MCF 10A (cell line): Measurements from ENCODE around the gene ZNF148. TPM values are rescaled to one million over a fixed set of nuclear protein-coding genes. Genes with fewer than 3 reads are reported as not detected.

ENCODE experiments used
- BruUV-seq: library from RNA; stranded (reverse); fragments of 400-500 nt; replicated peaks from 2 replicates; lab custom pipeline; 2021; lab: Mats Ljungman, UMichigan
- CTCF ChIA-PET: fragments of 300-600 bp; sonication (Branson Sonifier 250); formaldehyde crosslinking; extraction: SDS; loops from one replicate; lab custom pipeline; 2021; ENCODE audit warnings: antibody characterized with exemption, inconsistent platforms; lab: Yijun Ruan, JAX
- POLR2A ChIA-PET: fragments of 300-600, 350-650 bp; sonication (Branson Sonifier 250); formaldehyde crosslinking; extraction: SDS; loops from one replicate; lab custom pipeline; 2020; ENCODE audit warnings: antibody characterized with exemption, inconsistent platforms; lab: Yijun Ruan, JAX
- DNase-seq: peaks from one replicate; pipeline ENCODE4 v3.0.0-alpha.2; 2018; ENCODE audit not compliant: unreplicated experiment
- H3K27ac Mint-ChIP-seq: one replicate; pipeline ENCODE4 v1.8.0; 2022; ENCODE audit warnings: mild to moderate bottlenecking, low read depth, mixed read lengths; ENCODE audit not compliant: unreplicated experiment
- H3K27me3 Mint-ChIP-seq: one replicate; pipeline ENCODE4 v1.8.0; 2022; ENCODE audit warnings: mixed read lengths; ENCODE audit not compliant: insufficient read depth, unreplicated experiment
- H3K36me3 Mint-ChIP-seq: one replicate; pipeline ENCODE4 v1.8.0; 2022; ENCODE audit warnings: mild to moderate bottlenecking, moderate library complexity, mixed read lengths; ENCODE audit not compliant: insufficient read depth, unreplicated experiment
- H3K4me1 Mint-ChIP-seq: one replicate; pipeline ENCODE4 v1.8.0; 2022; ENCODE audit warnings: mixed read lengths; ENCODE audit not compliant: insufficient read depth, unreplicated experiment
- H3K4me3 Mint-ChIP-seq: one replicate; pipeline ENCODE4 v1.8.0; 2022; ENCODE audit warnings: mild to moderate bottlenecking, moderate library complexity, mixed read lengths; ENCODE audit not compliant: unreplicated experiment
- H3K9me3 Mint-ChIP-seq: one replicate; pipeline ENCODE4 v1.8.0; 2022; ENCODE audit warnings: mixed read lengths; ENCODE audit not compliant: unreplicated experiment
- intact Hi-C: fragments of 100-400 bp; cut with micrococcal nuclease; formaldehyde crosslinking; loops from 2 replicates; pipeline ENCODE4 v1.14.1; 2022
- total RNA-seq: library from RNA; stranded (reverse); gene quantifications from 2 replicates; pipeline ENCODE4 v1.2.3, GENCODE V29; 2022
- TF ChIP-seq, protein P1 (sequence below): fragments of 200-600 bp; IDR thresholded peaks from one replicate; pipeline ENCODE4 v1.8.0; 2022; ENCODE audit warnings: antibody characterized with exemption, mild to moderate bottlenecking; ENCODE audit not compliant: unreplicated experiment

ZNF148 gene
- total RNA-seq, 1 experiment from 2014 or later, result 35.2 TPM

DNA sequence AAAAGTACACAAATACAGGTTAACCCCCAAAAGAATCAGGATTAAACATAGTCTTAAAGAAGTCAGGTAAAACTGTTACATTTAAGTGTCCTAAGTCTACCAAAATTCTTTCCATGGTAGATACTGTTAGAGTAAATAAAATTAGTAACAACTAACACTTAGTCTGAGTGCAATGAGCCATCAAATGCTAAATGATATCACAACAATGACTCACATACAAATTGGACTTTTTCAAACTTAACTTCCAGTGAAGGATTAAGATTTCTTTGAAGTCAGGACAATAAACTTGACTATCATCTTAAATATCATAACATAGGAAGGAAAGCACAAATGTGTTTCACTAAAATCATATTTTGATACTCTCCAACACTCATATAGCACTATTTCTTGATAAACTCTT lies 43.9 kb downstream of the ZNF148 start:
- Mint-ChIP-seq H3K27ac (peak overlapping the region; percentile 8), H3K36me3 (peaks cover 16% of the 10 kb centered on the region), H3K9me3 (peaks cover 6% of the 10 kb centered on the region), H3K27me3 (no peaks in the 10 kb centered on the region), H3K4me3 (no peak overlapping the region), H3K4me1 (peaks cover 13% of the 10 kb centered on the region)
- DNase-seq, result no peak
- POLR2A ChIA-PET, result no interaction called here
- intact Hi-C loops, result no loop called here
- TF ChIP-seq, protein P1, sequence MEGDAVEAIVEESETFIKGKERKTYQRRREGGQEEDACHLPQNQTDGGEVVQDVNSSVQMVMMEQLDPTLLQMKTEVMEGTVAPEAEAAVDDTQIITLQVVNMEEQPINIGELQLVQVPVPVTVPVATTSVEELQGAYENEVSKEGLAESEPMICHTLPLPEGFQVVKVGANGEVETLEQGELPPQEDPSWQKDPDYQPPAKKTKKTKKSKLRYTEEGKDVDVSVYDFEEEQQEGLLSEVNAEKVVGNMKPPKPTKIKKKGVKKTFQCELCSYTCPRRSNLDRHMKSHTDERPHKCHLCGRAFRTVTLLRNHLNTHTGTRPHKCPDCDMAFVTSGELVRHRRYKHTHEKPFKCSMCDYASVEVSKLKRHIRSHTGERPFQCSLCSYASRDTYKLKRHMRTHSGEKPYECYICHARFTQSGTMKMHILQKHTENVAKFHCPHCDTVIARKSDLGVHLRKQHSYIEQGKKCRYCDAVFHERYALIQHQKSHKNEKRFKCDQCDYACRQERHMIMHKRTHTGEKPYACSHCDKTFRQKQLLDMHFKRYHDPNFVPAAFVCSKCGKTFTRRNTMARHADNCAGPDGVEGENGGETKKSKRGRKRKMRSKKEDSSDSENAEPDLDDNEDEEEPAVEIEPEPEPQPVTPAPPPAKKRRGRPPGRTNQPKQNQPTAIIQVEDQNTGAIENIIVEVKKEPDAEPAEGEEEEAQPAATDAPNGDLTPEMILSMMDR, result no peak
- CTCF ChIA-PET, result interaction anchor here (1.2 kb wide), 1 partner anchor 32 kb away, joined by 3 read pairs; no protein-coding TSS in a partner anchor
- BruUV-seq, result no TSS peak

DNA sequence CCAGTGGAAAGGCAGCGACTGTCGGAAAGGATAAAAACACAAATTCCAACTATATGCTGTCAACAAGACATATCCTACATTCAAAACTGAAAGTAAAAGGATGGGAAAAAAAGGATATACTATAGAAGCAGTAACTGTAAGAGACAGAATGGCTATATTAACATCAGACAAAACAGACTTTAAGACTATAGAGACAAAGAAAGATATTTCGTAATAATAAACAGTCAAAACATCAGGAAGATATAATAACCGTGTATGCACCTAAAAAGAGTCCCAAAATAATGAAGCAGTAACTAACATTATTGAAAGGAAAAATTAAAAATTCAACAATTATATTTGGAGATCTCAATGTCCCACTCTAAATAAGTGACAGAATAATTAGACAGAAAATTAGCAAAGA lies 48.2 kb downstream of the ZNF148 start:
- Mint-ChIP-seq H3K9me3 (peaks cover 8% of the 10 kb centered on the region), H3K27ac (no peak overlapping the region), H3K36me3 (peaks cover 25% of the 10 kb centered on the region), H3K4me3 (no peak overlapping the region), H3K4me1 (peaks cover 7% of the 10 kb centered on the region), H3K27me3 (no peaks in the 10 kb centered on the region)
- intact Hi-C loops, result no loop called here
- ChIA-PET CTCF (no interaction called here), POLR2A (no interaction called here)
- TF ChIP-seq, protein P1, result no peak
- no peak for DNase-seq
- no TSS peak for BruUV-seq

DNA sequence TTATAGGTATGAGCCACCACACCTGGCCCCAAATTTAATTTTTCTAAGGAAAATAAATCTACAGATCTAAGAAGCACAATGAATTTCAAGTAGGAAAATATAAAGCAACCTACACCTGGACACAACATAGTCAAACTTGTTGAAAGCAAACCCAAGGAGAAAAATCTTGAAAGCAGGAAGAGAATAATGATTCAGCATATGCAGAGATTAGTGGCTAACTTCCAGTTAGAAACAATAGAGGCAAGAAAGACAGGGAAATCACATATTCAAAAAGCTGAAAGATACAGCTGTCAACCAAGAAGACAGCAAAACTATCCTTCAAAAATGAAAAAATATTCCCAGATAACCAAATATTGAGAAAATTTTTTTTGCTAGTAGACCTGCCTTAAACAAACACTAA lies 49.4 kb downstream of the ZNF148 start:
- no peak for DNase-seq
- ChIA-PET POLR2A (no interaction called here), CTCF (interaction anchor here (0.5 to 0.6 kb wide), 2 partner anchors 11 to 39 kb away, joined by 3 to 4 read pairs; no protein-coding TSS in a partner anchor)
- Mint-ChIP-seq H3K36me3 (peaks cover 26% of the 10 kb centered on the region), H3K4me3 (no peak overlapping the region), H3K27me3 (no peaks in the 10 kb centered on the region), H3K9me3 (peaks cover 8% of the 10 kb centered on the region), H3K4me1 (peaks cover 7% of the 10 kb centered on the region), H3K27ac (peak overlapping the region; percentile 73)
- BruUV-seq, result no TSS peak
- TF ChIP-seq, protein P1, result no peak
- intact Hi-C loops, result no loop called here

GRCh38 chr3:125324341-125324740 lies 50.8 kb downstream of the ZNF148 start:
- TF ChIP-seq, protein P1, result no peak
- Mint-ChIP-seq H3K4me1 (peaks cover 7% of the 10 kb centered on the region), H3K27me3 (no peaks in the 10 kb centered on the region), H3K9me3 (peaks cover 8% of the 10 kb centered on the region), H3K4me3 (no peak overlapping the region), H3K27ac (no peak overlapping the region), H3K36me3 (peaks cover 23% of the 10 kb centered on the region)
- ChIA-PET CTCF (no interaction called here), POLR2A (interaction anchor here (1.0 to 1.2 kb wide), 3 partner anchors 8 to 52 kb away, joined by 3 to 5 read pairs (median 4); no protein-coding TSS in a partner anchor)
- no TSS peak for BruUV-seq
- intact Hi-C loops, result no loop called here
- DNase-seq, result no peak
